ENCODE data around the gene SAMSN1. TPM values are rescaled to one million over a fixed set of nuclear protein-coding genes. Genes with fewer than 3 reads are reported as not detected.

Gene SAMSN1
- 0.32 TPM in 1 of 2 replicates, not detected in the other for total RNA-seq (2014; rRNA removed; shearing (Covaris generic))

DNA sequence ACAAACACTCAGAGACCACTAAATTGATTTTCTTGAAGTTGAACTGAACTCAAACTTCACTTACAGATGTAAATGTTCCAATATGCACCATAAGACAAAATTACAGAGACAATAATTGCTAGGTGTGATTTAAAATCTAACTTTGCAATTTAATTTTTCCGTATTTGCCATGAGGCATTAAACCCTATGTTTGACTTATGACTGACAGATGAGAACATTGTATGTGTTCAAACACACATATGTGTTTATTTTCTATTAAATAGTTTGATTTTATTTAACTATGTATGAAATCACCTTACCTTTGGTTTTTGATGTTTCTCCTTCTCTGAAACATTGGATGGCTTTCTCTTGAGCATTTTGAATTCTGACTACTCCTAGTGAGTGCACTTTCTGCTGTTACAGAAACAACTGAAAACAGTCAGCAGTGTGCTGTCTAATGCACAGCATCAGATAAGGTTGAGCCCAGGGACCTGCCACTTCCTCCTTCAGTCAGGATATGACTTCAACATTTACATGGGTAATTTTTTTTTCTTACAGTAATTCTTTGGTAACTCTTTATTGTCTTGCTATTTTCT lies at the start of gene SAMSN1:
Gene SAMSN1 (minus strand): TSS at position 410 of the 575 bp plus-strand sequence. CDS start 54 bp downstream, at position 356.
- no peak for DNase-seq (ENCODE audit: low read depth)

DNA sequence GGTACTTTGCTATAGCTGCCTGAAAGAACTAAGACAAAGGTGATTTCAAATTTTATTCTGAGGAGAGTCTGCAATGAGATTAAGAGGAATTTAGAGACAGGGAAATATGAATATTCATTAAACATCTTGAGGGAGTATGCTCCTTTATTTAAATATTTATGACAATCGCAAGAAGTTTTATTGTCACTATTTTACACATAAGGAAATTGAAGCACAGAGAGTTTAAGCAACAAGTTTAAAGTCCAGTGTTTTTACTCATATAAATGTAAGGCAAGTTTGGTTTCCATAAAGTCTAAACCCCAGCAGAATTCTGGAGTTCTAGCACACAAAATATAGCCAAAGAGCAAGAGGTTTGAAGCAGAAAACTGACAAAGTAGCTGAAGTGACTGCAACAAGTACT lies 49.3 kb upstream of the SAMSN1 start:
- no peak for DNase-seq (ENCODE audit: low read depth)

DNA sequence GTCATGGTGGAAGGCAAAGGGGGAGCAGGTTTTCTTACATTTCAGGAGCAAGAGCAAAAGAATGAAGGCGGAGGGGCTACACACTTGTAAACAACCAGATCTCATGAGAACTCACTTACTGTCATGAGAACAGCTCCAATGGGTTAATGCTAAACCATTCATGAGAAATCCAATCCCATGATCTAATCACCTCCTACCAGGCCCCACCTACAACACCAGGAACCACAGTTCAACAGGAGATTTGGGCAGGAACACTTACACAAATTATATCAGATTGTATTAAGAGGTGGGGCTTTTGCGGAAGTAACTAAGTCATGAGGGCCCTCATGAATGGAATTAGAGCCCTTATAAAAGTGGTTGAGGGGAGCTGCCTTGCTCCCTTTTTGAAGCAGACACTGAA lies 48.9 kb upstream of the SAMSN1 start:
- DNase-seq (ENCODE audit: low read depth): no peak

DNA sequence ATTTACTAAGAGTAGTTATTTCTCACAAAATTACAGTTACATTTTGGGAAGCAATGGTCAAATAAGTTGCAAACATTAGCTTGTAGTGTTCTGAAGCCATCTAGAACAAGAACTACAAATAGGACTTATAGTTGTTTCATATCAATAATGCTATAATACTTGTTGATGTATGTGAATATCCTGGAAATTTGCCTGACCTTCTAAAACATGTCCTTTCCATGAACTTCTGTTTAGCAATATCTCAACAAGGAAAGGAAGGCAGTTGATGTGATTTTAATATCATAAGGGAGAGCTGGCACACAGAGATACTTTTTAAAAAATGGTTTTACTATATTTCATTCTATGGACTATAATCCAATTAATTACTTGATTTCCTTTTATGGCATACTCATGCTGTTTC lies 47.1 kb upstream of the SAMSN1 start:
- no peak for DNase-seq (ENCODE audit: low read depth)

DNA sequence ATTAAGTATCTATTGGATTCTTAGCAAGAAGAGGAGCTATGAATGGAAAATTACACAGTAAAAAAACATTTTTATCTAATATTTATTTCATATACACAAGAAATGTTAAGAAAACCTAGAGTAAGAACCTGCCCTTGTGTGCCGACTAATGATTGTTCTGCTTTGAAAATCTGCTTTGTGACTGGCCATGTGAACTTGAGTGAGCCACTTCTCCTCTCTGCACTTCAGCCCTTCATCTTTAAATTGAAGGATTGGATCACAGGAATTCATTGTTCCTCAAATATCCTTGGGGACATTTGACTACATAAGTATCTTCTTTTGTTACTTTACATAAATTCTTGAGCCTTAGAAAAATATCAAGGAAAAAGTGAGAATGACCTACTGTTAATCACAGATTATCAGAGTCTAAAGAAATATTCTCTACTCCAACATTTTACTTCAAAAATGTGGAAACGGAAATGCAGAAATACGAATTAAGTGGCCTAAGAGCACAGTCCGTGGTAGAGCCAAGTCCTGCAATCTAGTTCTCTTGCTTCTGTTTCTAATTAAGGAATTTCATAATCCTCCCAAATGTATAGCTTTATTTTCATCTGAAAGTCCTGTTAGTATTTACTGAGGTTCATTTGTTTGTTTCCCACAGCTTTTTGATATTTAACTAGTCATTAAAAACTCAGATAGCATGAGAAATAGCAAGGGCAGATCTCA lies 46.3 kb upstream of the SAMSN1 start:
- no peak for DNase-seq (ENCODE audit: low read depth)

DNA sequence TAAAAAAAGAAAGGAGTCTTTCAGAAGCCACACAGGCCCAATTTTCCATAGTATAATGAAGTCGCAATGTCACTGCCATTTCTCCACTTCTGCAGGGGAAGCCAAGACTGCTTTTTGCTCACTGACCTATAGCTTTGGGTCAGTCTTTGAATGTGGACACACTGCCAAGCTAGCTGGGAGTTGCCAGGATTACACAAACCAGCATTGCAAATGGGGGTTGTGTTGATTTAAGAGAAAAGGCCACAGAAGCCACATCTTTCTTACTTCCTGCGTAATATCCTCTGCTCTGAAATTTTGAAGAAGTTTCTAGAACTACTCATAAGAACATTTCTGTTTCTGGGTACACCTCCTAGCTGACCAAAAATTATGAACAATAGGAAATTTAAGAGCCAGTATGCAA lies 45.8 kb upstream of the SAMSN1 start:
- DNase-seq (ENCODE audit: low read depth): peak; percentile 7

DNA sequence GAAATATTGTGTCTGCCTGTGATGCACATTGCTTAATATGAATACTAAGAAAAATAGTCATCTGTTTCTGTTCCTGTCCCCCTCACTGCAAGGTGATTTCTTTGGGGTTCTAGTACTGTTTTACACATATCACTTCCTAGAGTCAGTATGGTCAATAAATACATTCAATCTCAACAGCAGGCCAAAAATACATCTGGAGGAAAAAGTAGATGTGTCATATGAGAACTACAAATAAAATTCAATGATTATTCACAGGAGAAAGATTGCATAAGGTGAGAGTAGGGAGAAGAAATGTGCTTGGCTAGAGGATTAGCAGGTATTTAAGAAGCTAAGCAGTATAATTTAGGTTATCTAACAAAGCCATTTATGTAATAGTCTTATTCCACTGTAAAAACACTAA lies 45.3 kb upstream of the SAMSN1 start:
- no peak for DNase-seq (ENCODE audit: low read depth)

DNA sequence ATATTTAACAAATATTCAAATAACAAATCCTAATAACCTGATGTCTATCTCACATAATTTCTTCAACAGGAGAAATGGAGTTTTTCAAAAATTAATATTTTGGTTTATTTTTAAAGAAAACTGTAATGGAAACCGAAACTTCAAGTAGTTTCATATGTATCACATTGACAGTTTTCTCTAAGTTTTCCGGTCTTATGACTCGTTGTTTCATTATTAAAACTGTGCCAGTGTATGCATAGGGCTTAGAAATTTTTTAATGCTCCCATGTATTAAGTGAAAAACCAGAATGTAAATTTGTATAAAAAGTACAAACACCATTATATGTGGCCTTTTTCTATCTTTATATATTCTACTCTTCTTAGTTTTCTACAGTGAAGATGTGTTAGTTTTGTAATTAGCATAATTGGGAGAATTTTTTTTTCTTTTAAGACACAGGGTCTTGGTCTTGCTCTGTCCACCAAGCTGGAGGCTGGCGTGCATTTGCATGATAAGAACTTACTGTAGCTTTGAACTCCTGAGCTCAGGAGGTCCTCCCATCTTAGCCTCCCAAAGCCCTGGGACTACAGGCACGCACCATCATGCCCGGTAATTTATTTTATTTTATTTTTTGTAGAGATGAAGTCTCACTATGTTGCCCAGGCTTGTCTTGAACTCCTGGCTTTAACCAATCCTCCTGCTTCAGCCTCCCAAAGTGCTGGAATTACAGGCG lies 43.9 kb upstream of the SAMSN1 start:
- DNase-seq (ENCODE audit: low read depth): no peak

DNA sequence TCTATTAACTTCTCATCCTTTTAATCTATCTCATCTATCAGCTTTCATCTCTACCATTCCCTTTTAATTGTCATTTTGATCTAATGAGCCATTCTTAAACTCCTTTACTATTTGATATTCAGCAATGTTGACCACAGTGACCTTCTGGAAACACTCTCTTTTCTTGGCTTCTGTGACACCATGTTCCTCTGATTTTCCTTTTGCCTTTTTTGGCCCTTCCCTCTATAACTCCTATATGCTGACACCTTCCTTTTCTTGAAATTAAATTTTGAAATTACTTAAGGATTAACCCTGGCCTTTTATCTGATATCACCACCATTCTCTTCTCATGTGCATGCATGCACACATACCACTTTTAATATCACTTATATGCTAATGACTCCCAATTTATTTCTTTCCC lies 41.2 kb upstream of the SAMSN1 start:
- DNase-seq (ENCODE audit: low read depth): no peak

DNA sequence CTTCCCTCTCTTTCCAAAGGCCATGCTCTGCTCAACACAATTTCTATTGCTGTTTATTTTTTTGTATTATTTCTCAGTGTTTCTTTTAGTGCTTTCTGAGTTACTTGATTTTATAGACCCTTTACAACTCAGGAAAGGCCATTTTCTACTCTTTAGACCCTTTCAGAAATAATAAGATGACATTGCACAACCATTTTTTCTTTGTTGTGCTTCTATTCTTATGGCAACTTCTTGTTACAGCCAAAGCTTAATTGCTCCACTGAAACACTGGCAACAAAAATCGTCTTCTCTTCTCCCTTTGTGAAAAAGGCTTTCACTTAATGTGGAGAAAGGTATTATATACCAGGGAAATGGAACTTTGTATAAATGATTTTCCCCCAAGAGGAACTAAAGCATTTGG lies 39.0 kb upstream of the SAMSN1 start:
- no peak for DNase-seq (ENCODE audit: low read depth)

DNA sequence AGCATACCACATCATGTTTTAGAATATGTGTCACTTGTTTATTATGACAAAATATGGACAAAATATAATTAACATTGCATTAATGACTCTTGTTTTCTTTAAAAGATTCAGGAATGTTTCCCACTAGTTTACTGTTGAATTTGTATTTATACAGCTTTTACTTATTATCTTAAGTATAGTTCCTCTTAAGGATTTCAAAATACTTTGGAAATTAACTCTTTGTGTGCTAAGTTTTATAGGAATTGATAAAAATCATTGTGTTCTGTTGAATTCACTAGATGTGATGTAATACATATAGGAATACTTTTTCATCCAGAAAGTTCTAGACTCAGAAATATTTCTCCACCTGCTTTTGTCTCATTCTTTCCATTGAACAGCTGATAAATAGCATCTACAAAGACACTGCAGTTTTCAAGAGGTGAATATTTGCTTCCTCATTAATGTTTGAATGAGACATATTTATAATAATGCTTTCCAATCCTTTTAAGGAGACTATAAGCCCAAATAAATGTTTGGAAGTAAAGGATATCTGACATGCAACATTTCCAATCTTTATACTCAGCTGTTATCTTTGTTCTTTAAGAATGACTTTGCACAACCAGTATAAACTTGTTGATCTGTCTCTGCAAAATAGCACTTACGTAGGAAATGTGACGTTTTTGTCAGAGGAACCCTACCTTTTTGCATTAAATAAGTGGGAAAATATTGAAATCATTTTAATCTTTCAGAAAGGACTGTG lies 38.4 kb upstream of the SAMSN1 start:
- DNase-seq (ENCODE audit: low read depth): no peak

DNA sequence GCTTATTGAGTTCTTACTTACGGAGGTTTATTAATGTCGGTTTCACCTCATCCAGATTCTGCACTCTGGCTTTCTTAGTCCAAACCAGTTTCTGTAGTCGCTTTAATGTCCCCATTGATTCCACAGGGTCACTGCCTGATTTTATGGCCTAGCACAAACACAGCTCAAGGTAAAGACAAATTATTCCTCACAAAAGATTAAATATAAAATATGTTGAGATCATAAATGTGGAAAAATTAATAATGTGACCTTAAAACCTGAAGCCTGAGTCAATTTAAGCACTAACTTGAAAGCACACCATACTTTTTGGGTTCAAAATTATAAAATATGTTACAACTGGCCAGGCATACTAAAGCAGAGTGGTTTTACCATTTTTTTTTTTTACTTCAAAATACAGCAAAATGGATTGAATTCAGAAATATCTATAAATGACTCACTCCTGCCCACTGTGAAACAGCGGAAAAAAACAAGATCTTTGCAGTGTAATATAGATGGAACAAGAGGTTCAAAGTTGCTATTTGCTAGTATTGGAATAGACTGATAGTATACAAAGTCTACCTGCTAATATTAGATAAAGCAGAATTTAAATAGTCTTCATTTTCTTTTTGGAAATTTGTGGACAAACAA lies 37.6 kb upstream of the SAMSN1 start:
- DNase-seq (ENCODE audit: low read depth): no peak

DNA sequence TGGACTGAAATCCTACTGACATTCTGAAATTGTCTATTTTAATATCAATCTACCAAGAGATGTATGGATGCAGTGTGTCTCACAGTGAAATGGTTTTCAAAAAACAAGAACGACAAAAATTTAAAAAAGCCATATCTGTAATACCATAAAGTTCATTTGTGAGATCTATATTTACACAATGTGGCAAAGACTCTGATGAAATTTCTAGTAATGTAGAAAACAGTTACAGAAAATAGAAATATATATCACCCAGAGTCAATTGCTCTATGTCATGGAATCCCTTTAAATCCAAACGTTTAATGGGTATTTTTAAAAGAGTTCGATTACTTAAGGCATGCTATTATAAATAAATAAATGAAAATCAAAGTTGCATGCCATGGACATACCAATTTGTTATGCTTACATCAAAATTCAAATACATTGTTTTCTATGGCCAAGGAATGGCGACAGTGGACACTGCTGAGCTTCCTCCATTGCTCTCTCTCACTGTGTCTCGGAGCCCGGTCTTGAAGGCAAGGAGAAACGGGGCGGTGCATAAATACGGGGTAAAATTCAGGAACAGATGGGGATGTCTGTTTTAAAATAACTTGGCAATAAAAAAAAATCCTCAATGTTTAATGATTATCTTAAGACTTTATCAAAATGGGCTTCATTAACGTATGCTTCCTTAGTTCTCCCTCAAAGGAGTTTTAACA lies 37.0 kb upstream of the SAMSN1 start:
- DNase-seq (ENCODE audit: low read depth): no peak

DNA sequence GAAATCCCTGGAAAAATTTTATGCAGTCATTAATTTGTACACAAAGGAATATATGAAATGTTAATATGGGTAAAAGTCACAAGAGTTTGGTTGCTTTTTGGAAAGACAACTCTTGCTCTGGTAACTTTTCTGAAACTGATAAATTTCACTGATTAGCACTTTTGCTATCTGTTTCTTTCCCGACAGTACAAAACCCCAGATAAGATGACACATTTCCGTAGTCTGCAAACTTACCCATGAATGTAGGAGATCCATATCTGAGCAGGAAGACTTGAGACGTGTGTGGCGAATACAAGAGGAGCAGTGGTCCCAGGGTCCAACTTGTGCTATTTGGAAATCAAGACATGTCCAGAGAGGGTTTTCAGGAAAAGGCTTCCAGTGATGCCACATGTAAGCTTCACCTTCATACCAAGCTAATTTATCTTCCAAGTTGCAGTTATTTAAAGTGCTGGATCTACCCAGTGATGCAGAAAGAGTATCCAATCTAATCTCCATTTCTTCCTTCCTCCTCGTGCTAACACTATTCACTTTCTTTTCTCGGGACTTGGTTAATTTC lies 35.9 kb upstream of the SAMSN1 start:
- peak; percentile 2 for DNase-seq (ENCODE audit: low read depth)

DNA sequence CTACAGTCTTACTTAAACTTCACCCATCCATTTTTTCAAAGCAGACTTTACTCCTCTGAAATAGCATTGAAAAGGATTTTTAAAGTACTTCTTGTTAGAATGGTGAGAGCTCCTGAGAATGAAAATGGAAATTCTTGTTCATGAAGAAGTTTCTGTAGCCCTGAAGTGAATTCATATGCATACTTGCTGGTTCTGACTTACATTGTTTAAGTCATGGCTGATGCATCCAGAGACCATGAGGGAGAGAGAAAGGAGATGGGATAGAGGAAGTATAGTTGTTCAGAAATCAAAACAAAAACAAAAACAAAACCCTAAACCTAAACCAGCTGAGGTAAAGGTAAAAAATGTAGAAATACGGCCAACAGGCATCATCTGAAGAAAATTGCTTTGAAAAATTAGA lies 27.1 kb upstream of the SAMSN1 start:
- no peak for DNase-seq (ENCODE audit: low read depth)

DNA sequence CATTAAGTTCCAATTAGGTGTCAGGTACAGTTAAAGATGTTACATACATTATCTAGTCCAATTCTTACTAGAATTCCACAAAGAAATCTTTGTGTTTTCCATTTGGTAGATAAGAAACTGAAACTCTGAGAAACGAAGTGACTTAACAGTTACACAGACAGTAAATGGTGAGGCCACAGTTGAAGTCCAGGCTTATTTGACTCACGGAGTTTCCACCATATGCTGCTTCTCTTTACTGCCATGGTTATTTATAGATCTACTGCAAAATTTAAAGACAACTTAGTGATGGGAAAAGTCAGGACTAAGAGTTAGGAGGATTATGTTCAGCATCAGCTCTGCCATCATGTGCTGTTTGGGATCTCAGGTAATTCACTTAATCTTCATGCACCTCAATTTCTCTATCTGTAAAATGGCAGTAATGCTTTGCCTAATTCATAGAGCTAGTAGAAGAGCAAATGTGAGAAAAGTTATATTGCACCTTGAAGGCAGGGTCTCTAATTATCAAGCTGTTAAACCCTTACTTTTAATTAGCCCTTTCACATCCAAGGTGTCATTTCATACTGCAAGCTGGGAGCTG lies 26.2 kb upstream of the SAMSN1 start:
- DNase-seq (ENCODE audit: low read depth): no peak

DNA sequence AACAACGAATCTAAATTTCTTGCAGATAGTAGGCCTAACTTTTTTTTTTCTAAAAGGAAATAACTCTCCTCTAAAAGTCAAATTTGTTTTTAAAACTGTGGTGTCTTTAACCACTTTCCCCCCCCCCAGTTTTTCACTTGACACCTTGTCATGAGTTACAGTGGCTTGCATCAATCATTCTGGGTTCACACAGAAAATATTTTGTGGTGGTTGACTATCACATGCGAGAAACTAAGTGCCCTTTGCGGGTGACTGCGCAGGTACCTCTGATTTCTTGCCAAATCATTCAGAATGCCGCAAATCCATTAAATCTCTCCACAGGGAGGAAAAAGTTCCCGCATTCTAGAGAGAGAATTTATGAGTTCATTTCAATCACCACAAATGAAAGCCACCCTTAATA lies 23.8 kb upstream of the SAMSN1 start:
- peak; percentile 5 for DNase-seq (ENCODE audit: low read depth)

DNA sequence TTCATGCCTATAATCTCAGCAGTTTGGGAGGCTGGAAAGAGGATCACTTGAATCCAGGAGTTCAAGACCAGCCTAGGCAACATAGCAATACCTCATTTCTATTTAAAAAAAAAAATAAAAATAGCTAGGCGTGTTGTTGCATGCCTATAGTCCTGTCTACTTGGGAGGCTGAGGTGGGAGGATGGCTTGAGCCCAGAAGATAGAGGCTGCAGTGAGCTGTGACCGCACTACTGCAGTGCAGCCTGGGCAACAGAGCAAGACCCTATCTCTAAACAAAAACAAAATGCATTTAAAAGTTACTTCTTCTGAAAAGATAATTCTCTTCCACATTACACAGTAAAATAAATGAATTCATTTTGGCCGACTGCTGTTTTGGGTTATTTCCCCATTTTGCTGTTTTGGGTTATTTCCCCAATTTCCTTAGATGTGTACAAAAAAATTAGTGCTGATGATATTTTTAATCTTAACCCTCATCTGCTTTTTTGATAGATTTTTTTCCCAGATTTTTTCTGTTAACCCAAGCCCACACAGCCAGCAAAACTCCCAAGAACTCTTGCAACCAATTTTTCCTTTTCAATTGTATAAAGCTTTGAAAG lies 23.0 kb upstream of the SAMSN1 start:
- no peak for DNase-seq (ENCODE audit: low read depth)

DNA sequence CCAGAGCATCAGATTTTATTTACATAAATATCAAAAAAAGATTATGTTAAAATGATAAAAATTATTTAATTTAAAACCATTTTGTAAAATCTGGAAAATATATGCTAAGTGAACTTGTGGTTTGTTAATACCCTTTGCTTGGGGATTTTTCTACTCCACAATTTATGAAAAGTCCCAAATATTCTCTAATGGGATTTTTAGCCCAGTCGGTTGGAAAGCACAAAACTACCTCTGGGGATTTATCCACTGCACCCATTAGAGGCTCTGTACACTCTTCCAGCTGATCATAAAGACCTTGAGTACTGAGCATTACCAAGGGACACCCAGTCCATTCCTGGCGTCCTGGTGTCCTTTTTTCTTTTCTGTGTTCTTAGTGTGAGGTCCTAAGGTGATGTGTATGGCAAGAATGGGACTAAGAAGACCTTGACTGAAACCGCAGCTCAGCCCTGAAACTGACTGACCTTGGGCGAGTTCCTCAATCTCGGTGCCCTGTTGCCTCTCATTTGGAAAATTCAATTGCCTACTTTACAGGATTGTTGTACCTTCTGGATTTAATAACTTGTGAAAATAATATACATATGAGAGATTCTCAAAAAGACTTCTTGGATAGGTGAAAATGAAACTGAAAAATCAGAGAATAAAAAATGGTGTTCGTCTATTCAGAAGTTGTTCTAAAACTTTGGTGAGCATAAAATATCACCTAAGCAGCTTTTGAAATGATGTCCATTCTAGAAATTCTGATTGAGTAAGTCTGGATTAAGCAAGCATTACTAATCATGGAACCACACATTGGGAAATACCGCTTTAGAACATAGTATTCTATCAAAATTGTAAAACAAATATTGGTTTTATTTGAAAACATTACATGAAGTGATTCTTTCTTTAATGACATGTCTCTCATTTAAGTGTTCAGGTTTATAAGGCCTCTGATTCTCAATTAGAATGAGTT lies 21.5 kb upstream of the SAMSN1 start:
- no peak for DNase-seq (ENCODE audit: low read depth)

Measured in M059J (cell line).